A673 (cell line): ENCODE results near the gene GRIN2A. TPM values are rescaled to one million over a fixed set of nuclear protein-coding genes. Genes with fewer than 3 reads are reported as not detected.

ENCODE experiments used
- BruUV-seq: library from RNA; stranded (reverse); fragments of 400-500 nt; replicated peaks from 2 replicates; lab custom pipeline; 2021; lab: Mats Ljungman, UMichigan
- CTCF ChIA-PET: fragments of 300-600 bp; sonication (Branson Sonifier 250); formaldehyde crosslinking; loops from one replicate; lab custom pipeline; 2022; ENCODE audit warnings: antibody characterized with exemption; lab: Charles Lee
- POLR2A ChIA-PET: fragments of 300-600 bp; sonication (Branson Sonifier 250); formaldehyde crosslinking; loops from one replicate; lab custom pipeline; 2022; ENCODE audit warnings: antibody characterized with exemption; ENCODE audit not compliant: low non-redundant PET; lab: Charles Lee
- DNase-seq: peaks from one replicate; pipeline ENCODE4 v3.0.0-alpha.2; 2015; ENCODE audit warnings: low spot score
- H3K27ac ChIP-seq: fragments of 200-600 bp; sonication (generic); 2 replicates; pipeline ENCODE4 v1.5.1; 2016; ENCODE audit warnings: mixed run types, low read depth, mild to moderate bottlenecking, mixed read lengths, antibody characterized with exemption, low read length; ENCODE audit not compliant: poor library complexity, severe bottlenecking
- H3K27me3 ChIP-seq: fragments of 200-600 bp; sonication (generic); replicated peaks from 2 replicates; pipeline ENCODE4 v1.6.1; 2017; ENCODE audit warnings: mixed run types, low read depth, mild to moderate bottlenecking, mixed read lengths, antibody characterized with exemption, low read length; ENCODE audit not compliant: insufficient read depth, poor library complexity
- H3K36me3 ChIP-seq: fragments of 200-600 bp; sonication (generic); 2 replicates; pipeline ENCODE4 v1.6.1; 2016; ENCODE audit warnings: mixed run types, mild to moderate bottlenecking, mixed read lengths, antibody characterized with exemption, low read length; ENCODE audit not compliant: insufficient read depth, poor library complexity, severe bottlenecking
- H3K4me1 ChIP-seq: fragments of 200-600 bp; sonication (generic); 2 replicates; pipeline ENCODE4 v1.6.1; 2017; ENCODE audit warnings: mixed run types, mild to moderate bottlenecking, mixed read lengths, antibody characterized with exemption, low read length; ENCODE audit not compliant: insufficient read depth, poor library complexity, severe bottlenecking
- H3K4me3 ChIP-seq: fragments of 200-600 bp; sonication (generic); 2 replicates; pipeline ENCODE4 v1.5.1; 2016; ENCODE audit warnings: low read depth, mixed run types, mild to moderate bottlenecking, mixed read lengths, low read length; ENCODE audit not compliant: poor library complexity, severe bottlenecking
- H3K9me3 ChIP-seq: fragments of 200-600 bp; sonication (generic); 2 replicates; pipeline ENCODE4 v1.6.1; 2016; ENCODE audit warnings: mixed run types, low read depth, mild to moderate bottlenecking, mixed read lengths, antibody characterized with exemption, low read length; ENCODE audit not compliant: poor library complexity, severe bottlenecking
- CTCF ChIP-seq: fragments of 300-800, 200-600 bp; sonication (generic); conservative IDR thresholded peaks from 2 replicates; pipeline ENCODE4 v1.5.1; 2017; ENCODE audit warnings: low read depth, mild to moderate bottlenecking, antibody characterized with exemption, low read length, moderate library complexity, mixed read lengths
- EZH2 ChIP-seq: fragments of 200-600 bp; sonication (generic); IDR thresholded peaks from 2 replicates; pipeline ENCODE4 v1.6.1; 2017; ENCODE audit warnings: borderline replicate concordance, low read depth, mild to moderate bottlenecking, mixed read lengths, antibody characterized with exemption, low read length; ENCODE audit not compliant: poor library complexity, severe bottlenecking
- intact Hi-C: fragments of 100-400 bp; cut with micrococcal nuclease; formaldehyde crosslinking; loops from one replicate; pipeline ENCODE4 v1.10.0; 2022; ENCODE audit not compliant: unreplicated experiment
- total RNA-seq: library from RNA; stranded (reverse); gene quantifications from 2 replicates; pipeline ENCODE4 v1.2.3, GENCODE V29; 2021

The GRIN2A gene
- total RNA-seq, 1 experiment from 2014 or later = 1.2 TPM

- no peaks in the 10 kb centered on the region for H3K27me3 ChIP-seq
- ChIA-PET POLR2A (no interaction called here), CTCF (no interaction called here)
- no peak overlapping the region for H3K4me3 ChIP-seq
- TF ChIP-seq EZH2 = no peak
- no peak for TF ChIP-seq CTCF
- no TSS peak for BruUV-seq
- no peaks in the 10 kb centered on the region for H3K4me1 ChIP-seq
- H3K9me3 ChIP-seq = no peaks in the 10 kb centered on the region
- H3K27ac ChIP-seq = no peak overlapping the region
- intact Hi-C loops = no loop called here
- no peaks in the 10 kb centered on the region for H3K36me3 ChIP-seq
- DNase-seq = no peak
Measured at GRCh38 chr16:9934723-9935508, 247.3 kb downstream of the GRIN2A start.

DNA sequence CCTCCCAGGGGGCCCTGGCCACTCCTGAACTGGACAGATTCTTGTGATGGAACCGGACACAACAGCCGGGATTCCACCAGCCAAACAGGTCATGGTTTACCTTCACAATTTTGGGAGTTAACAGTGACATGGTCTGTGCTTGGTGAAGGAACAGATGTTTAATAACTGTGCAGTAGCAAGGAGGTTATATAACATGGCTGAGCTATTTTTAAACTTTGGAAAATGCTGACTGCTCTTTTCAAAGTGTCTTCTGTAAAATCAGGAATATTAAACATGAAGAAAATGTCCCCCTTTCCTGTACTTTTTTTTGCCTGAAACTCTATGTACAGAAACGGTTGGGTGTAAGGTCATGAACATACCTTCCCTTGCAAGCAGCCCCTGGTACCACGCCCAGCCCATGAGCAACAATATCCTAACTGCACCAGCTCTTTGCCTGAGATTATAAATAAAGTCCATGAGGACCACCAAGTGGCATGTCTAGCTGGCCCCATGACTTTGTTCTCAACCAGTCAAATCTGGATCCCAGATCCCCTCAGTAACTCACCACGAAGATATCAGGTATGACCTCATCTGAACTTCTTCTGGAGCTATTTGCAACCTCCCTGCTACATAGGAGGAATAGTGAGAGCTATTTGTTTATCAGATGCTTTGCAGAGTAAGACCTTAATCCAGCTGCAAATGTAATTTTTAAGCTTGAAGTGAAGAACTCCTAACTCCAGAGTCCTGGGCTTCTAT lies 249.1 kb downstream of the GRIN2A start:
- no peak for TF ChIP-seq CTCF
- no peak for TF ChIP-seq EZH2
- POLR2A ChIA-PET = no interaction called here
- DNase-seq = no peak
- H3K27me3 ChIP-seq = no peaks in the 10 kb centered on the region
- no peak overlapping the region for H3K27ac ChIP-seq
- H3K4me3 ChIP-seq = no peak overlapping the region
- intact Hi-C loops = no loop called here
- CTCF ChIA-PET = no interaction called here
- no TSS peak for BruUV-seq
- H3K4me1 ChIP-seq = no peaks in the 10 kb centered on the region
- no peaks in the 10 kb centered on the region for H3K9me3 ChIP-seq
- no peaks in the 10 kb centered on the region for H3K36me3 ChIP-seq

DNA sequence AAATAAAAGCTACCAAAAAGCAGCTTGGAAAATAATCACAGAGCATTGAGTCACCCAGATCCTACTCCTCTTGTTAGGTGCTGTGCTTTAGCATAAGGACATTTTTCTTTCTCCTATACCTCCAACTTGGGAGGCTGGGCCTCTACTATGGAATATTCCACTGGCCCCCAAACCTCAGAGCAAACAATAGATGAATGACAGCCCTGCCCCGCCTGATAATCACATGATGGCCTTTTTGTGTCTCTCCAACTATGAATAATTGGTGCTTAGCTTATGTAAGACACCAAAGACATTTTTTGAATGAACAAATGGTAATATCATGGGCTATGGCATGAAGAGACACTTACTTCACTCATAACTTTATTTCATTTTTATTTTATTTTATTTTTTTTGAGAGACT lies 250.2 kb downstream of the GRIN2A start:
- TF ChIP-seq CTCF = no peak
- TF ChIP-seq EZH2 = no peak
- DNase-seq = no peak
- no TSS peak for BruUV-seq
- no peaks in the 10 kb centered on the region for H3K36me3 ChIP-seq
- H3K4me3 ChIP-seq = no peak overlapping the region
- POLR2A ChIA-PET = no interaction called here
- CTCF ChIA-PET = interaction anchor here (0.6 kb wide), 1 partner anchor 56 kb away, joined by 3 read pairs; no protein-coding TSS in a partner anchor
- H3K4me1 ChIP-seq = no peaks in the 10 kb centered on the region
- H3K9me3 ChIP-seq = no peaks in the 10 kb centered on the region
- intact Hi-C loops = no loop called here
- H3K27me3 ChIP-seq = no peaks in the 10 kb centered on the region
- no peak overlapping the region for H3K27ac ChIP-seq
